Caco-2 (cell line): Measurements from ENCODE around the gene GRK3. TPM values are rescaled to one million over a fixed set of nuclear protein-coding genes. Genes with fewer than 3 reads are reported as not detected.
"Not testable (repeated sequence)": the region's sequence is repeated elsewhere in the genome, so short reads cannot be mapped to it uniquely, and the experiment has no call there.

ENCODE experiments used
- BruUV-seq: library from RNA; stranded (reverse); fragments of 400-500 nt; replicated peaks from 2 replicates; lab custom pipeline; 2021; lab: Mats Ljungman, UMichigan
- CTCF ChIA-PET: fragments of 300-600 bp; sonication (Branson Sonifier 250); formaldehyde crosslinking; loops from one replicate; lab custom pipeline; 2022; ENCODE audit warnings: antibody characterized with exemption; lab: Charles Lee
- POLR2A ChIA-PET: fragments of 300-600 bp; sonication (Branson Sonifier 250); formaldehyde crosslinking; loops from one replicate; lab custom pipeline; 2022; ENCODE audit warnings: antibody characterized with exemption; lab: Charles Lee
- DNase-seq, 2 experiments: peaks; one replicate each; pipeline versions ENCODE4 v3.0.0 to v3.0.0-alpha.2; 2020 to 2022
- H3K27me3 ChIP-seq: replicated peaks from 2 replicates; pipeline ENCODE4 v1.6.0; 2011; ENCODE audit warnings: low read length; ENCODE audit not compliant: control insufficient read depth, insufficient read depth
- H3K36me3 ChIP-seq: 2 replicates; pipeline ENCODE4 v1.5.1; 2011; ENCODE audit warnings: low read length; ENCODE audit not compliant: control insufficient read depth, insufficient read depth
- H3K4me1 ChIP-seq: fragments of 250-450 bp; sonication (Bioruptor Pico); 2 replicates; pipeline ENCODE4 v1.5.1; 2020; ENCODE audit warnings: mild to moderate bottlenecking
- H3K4me3 ChIP-seq: 2 replicates; pipeline ENCODE4 v1.5.1; 2011; ENCODE audit warnings: low read depth, mild to moderate bottlenecking, control low read depth, low read length
- H3K9me3 ChIP-seq: fragments of 250-450 bp; sonication (Bioruptor Pico); 2 replicates; pipeline ENCODE4 v1.5.1; 2020; ENCODE audit warnings: mild to moderate bottlenecking, moderate library complexity
- H3K27ac Mint-ChIP-seq: one replicate; pipeline ENCODE4 v1.8.0; 2022; ENCODE audit warnings: mixed read lengths; ENCODE audit not compliant: unreplicated experiment
- H3K27me3 Mint-ChIP-seq: one replicate; pipeline ENCODE4 v1.8.0; 2022; ENCODE audit warnings: mixed read lengths; ENCODE audit not compliant: insufficient read depth, unreplicated experiment
- H3K36me3 Mint-ChIP-seq: one replicate; pipeline ENCODE4 v1.8.0; 2022; ENCODE audit warnings: mild to moderate bottlenecking, mixed read lengths; ENCODE audit not compliant: insufficient read depth, unreplicated experiment
- H3K4me1 Mint-ChIP-seq: one replicate; pipeline ENCODE4 v1.8.0; 2022; ENCODE audit warnings: low read depth, mixed read lengths; ENCODE audit not compliant: unreplicated experiment
- H3K4me3 Mint-ChIP-seq: one replicate; pipeline ENCODE4 v1.8.0; 2022; ENCODE audit warnings: mild to moderate bottlenecking, moderate library complexity, mixed read lengths; ENCODE audit not compliant: unreplicated experiment
- H3K9me3 Mint-ChIP-seq: one replicate; pipeline ENCODE4 v1.8.0; 2022; ENCODE audit warnings: mixed read lengths; ENCODE audit not compliant: unreplicated experiment
- CTCF ChIP-seq, 2 experiments: fragments of 200-600 bp in 1 of 2; IDR thresholded peaks; 1 replicate in 1 of 2; 2 replicates in 1 of 2; pipeline versions ENCODE4 v1.5.1 to v1.8.0; 2011 to 2022; ENCODE audit warnings: antibody characterized with exemption in 1 of 2, control low read depth in 1 of 2, inconsistent platforms in 1 of 2, low read depth in 1 of 2, low read length in 1 of 2, mild to moderate bottlenecking in 1 of 2, moderate library complexity in 1 of 2; ENCODE audit not compliant: insufficient read depth in 1 of 2, severe bottlenecking in 1 of 2, unreplicated experiment in 1 of 2
- intact Hi-C: fragments of 100-400 bp; cut with micrococcal nuclease; formaldehyde crosslinking; loops from one replicate; pipeline ENCODE4 v1.10.0; 2022; ENCODE audit not compliant: unreplicated experiment
- total RNA-seq: library from RNA; stranded (reverse); gene quantifications from 2 replicates; pipeline ENCODE4 v1.2.3, GENCODE V29; 2022

Gene GRK3
- total RNA-seq, 1 experiment from 2014 or later = 9.7 TPM

GRCh38 chr22:25561927-25562326 lies 2.5 kb upstream of the GRK3 start:
- CTCF ChIA-PET, DNase-seq, H3K4me3 ChIP-seq, BruUV-seq, H3K36me3 Mint-ChIP-seq, H3K4me3 Mint-ChIP-seq, H3K27ac Mint-ChIP-seq, H3K9me3 ChIP-seq, H3K4me1 ChIP-seq, H3K4me1 Mint-ChIP-seq, intact Hi-C loops, H3K27me3 ChIP-seq, POLR2A ChIA-PET, H3K9me3 Mint-ChIP-seq, H3K27me3 Mint-ChIP-seq, H3K36me3 ChIP-seq: not testable (repeated sequence)

- H3K4me1 ChIP-seq, BruUV-seq, H3K9me3 Mint-ChIP-seq, H3K36me3 ChIP-seq, POLR2A ChIA-PET, H3K36me3 Mint-ChIP-seq, H3K27me3 ChIP-seq, H3K9me3 ChIP-seq, H3K4me3 ChIP-seq, H3K4me1 Mint-ChIP-seq, H3K27me3 Mint-ChIP-seq, CTCF ChIA-PET, intact Hi-C loops: not testable (repeated sequence)
- Mint-ChIP-seq H3K27ac (peak overlapping the region; percentile 5), H3K4me3 (peak overlapping the region; percentile 90)
- DNase-seq = peak in 1 of 2 experiments; percentile 3
Measured at GRCh38 chr22:25562966-25563760, 1.3 kb upstream of the GRK3 start.

GRCh38 chr22:25563761-25564319 lies 635 bp upstream of the GRK3 start:
- POLR2A ChIA-PET = no interaction called here
- no peaks in the 10 kb centered on the region for H3K36me3 ChIP-seq

More at GRCh38 chr22:25563761-25564319, 635 bp upstream of the GRK3 start:
- no peaks in the 10 kb centered on the region for H3K9me3 Mint-ChIP-seq
- TF ChIP-seq CTCF (IDR thresholded peaks at IDR 0.05; ENCODE audit: insufficient read depth in 1 of 2, low read depth in 1 of 2, low read length in 1 of 2, severe bottlenecking in 1 of 2, unreplicated experiment in 1 of 2) = no peak
- Histone ChIP-seq H3K9me3 (no peaks in the 10 kb centered on the region), H3K4me3 (peak overlapping the region; percentile 84), H3K4me1 (no peaks in the 10 kb centered on the region), H3K27me3 (no peaks in the 10 kb centered on the region)
- DNase-seq = peak in 1 of 2 experiments; percentile 2
- H3K27ac Mint-ChIP-seq = peak overlapping the region; percentile 5
- H3K36me3 Mint-ChIP-seq = peaks cover 5% of the 10 kb centered on the region
- intact Hi-C loops = no loop called here
- peaks cover 7% of the 10 kb centered on the region for H3K4me1 Mint-ChIP-seq
- H3K27me3 Mint-ChIP-seq = peaks cover 3% of the 10 kb centered on the region
- H3K4me3 Mint-ChIP-seq = peak overlapping the region; percentile 90
- CTCF ChIA-PET = no interaction called here
- BruUV-seq = TSS peak; percentile 21
